Lung (tissue), 12 donors: ENCODE data around the gene CNGA3. TPM values are rescaled to one million over a fixed set of nuclear protein-coding genes. Genes with fewer than 3 reads are reported as not detected.
"Not testable (repeated sequence)": the region's sequence is repeated elsewhere in the genome, so short reads cannot be mapped to it uniquely, and the experiment has no call there.

ENCODE experiments used
- ATAC-seq: fragments of 200-7000 bp; cut with Tn5 transposase; one replicate; pipeline ENCODE4 v1.9.1; 2020; ENCODE audit warnings: moderate number of reproducible peaks; ENCODE audit not compliant: insufficient read depth, low FRiP score
- DNase-seq, 3 donors: peaks; one replicate each; pipeline ENCODE4 v3.0.0-alpha.2; 2013 to 2017
- H3K27ac ChIP-seq, 2 donors: one replicate each; pipeline ENCODE4 v1.5.1; 2013; ENCODE audit warnings: mild to moderate bottlenecking in 2 of 2, moderate library complexity in 2 of 2, control low read depth in 1 of 2, inconsistent platforms in 1 of 2, low read depth in 1 of 2, low read length in 1 of 2
- H3K27me3 ChIP-seq, 3 donors: one replicate each; pipeline ENCODE4 v1.5.1; 2013; ENCODE audit warnings: low read length in 2 of 3; ENCODE audit not compliant: control insufficient read depth in 3 of 3, insufficient read depth in 3 of 3
- H3K36me3 ChIP-seq, 4 donors: one replicate each; pipeline ENCODE4 v1.5.1; 2013; ENCODE audit warnings: low read length in 4 of 4, mild to moderate bottlenecking in 1 of 4, moderate library complexity in 1 of 4; ENCODE audit not compliant: control insufficient read depth in 4 of 4, insufficient read depth in 4 of 4
- H3K4me1 ChIP-seq, 5 donors: one replicate each; pipeline ENCODE4 v1.5.1; 2013; ENCODE audit warnings: low read length in 5 of 5, mild to moderate bottlenecking in 2 of 5, moderate library complexity in 1 of 5; ENCODE audit not compliant: control insufficient read depth in 5 of 5, insufficient read depth in 5 of 5
- H3K4me3 ChIP-seq: one replicate; pipeline ENCODE4 v1.5.1; 2013; ENCODE audit warnings: mild to moderate bottlenecking, control low read depth, moderate library complexity
- H3K9ac ChIP-seq, 2 donors: one replicate each; pipeline ENCODE4 v1.5.1; 2013; ENCODE audit warnings: low read length in 2 of 2, control low read depth in 1 of 2; ENCODE audit not compliant: insufficient read depth in 1 of 2
- H3K9me3 ChIP-seq, 4 donors: one replicate each; pipeline ENCODE4 v1.5.1; 2013; ENCODE audit warnings: low read length in 3 of 4, mild to moderate bottlenecking in 1 of 4, moderate library complexity in 1 of 4; ENCODE audit not compliant: control insufficient read depth in 4 of 4, insufficient read depth in 3 of 4
- CTCF ChIP-seq: IDR thresholded peaks from 2 replicates; pipeline ENCODE4 v1.5.1; 2012; ENCODE audit warnings: mild to moderate bottlenecking; ENCODE audit errors: control extremely low read depth, extremely low read depth
- WGBS, 2 donors: extraction: QIAGEN DNeasy Blood & Tissue Kit; methylation state at CpG; one replicate each; pipeline ENCODE4 v1.1.7; 2013; 5-methylcytosine and 5-hydroxymethylcytosine counted together
- polyA plus RNA-seq, 2 donors: library from polyadenylated mRNA; stranded (reverse); fragments of 200-250 nt; gene quantifications; one replicate each; pipeline ENCODE4 v1.2.1, GENCODE V29; 2013
- total RNA-seq, 2 donors: library from RNA; depleted of rRNA in 1 of 2; stranded (reverse); fragments of >200 nt in 1 of 2; gene quantifications; one replicate each; pipeline ENCODE4 v1.2.1, GENCODE V29; 2014 to 2021
- donor health status: control.
- donor health status: control.
- donor health status: Bipolar disorder and iron deficiency.
- donor health status: healthy.
- donor health status: DM: yes; HTN: yes; CAD: no.

CNGA3 gene
- total and polyA plus RNA-seq, 4 donors: 0.06 to 0.40 (median 0.18) TPM

GRCh38 chr2:98405301-98405700, 59.0 kb downstream of the CNGA3 start:
- H3K27me3 ChIP-seq: peaks cover 0 to 3% (median 2%) of the 10 kb centered on the region in 3 donors
- H3K9me3 ChIP-seq: no peaks in the 10 kb centered on the region
- no peak overlapping the region for H3K27ac ChIP-seq
- ATAC-seq (no peak), DNase-seq (no peak)
- H3K4me1 ChIP-seq: peaks cover 0 to 3% (median 0%) of the 10 kb centered on the region in 5 donors
- TF ChIP-seq CTCF: no peak
- no peak overlapping the region for H3K4me3 ChIP-seq
- H3K36me3 ChIP-seq: no peaks in the 10 kb centered on the region
- no peak overlapping the region for H3K9ac ChIP-seq
- WGBS, 2 donors: 87 to 88% methylated on average over 2 of the region's 2 CpGs

GRCh38 chr2:98408155-98408554, 61.9 kb downstream of the CNGA3 start:
- Histone ChIP-seq H3K36me3 (no peaks in the 10 kb centered on the region), H3K27ac (no peak overlapping the region), H3K27me3 (peaks cover 0 to 2% (median 0%) of the 10 kb centered on the region in 3 donors), H3K4me3 (no peak overlapping the region), H3K4me1 (peaks cover 0 to 1% (median 0%) of the 10 kb centered on the region in 5 donors), H3K9me3 (no peaks in the 10 kb centered on the region), H3K9ac (no peak overlapping the region)
- no peak for TF ChIP-seq CTCF
- ATAC-seq (no peak), DNase-seq (no peak)
- 82 to 87% methylated on average over 5 of the region's 5 CpGs for WGBS, 2 donors

- Histone ChIP-seq H3K4me3 (no peak overlapping the region), H3K27ac (no peak overlapping the region), H3K36me3 (no peaks in the 10 kb centered on the region), H3K4me1 (no peaks in the 10 kb centered on the region), H3K27me3 (peaks cover 0 to 2% (median 0%) of the 10 kb centered on the region in 3 donors), H3K9me3 (peaks cover 0 to 3% (median 0%) of the 10 kb centered on the region in 4 donors), H3K9ac (no peak overlapping the region)
- WGBS, 2 donors: 27 to 31% methylated on average over 5 of the region's 5 CpGs
- DNase-seq: peak in 2 of 3 donors; percentile 60 to 61
- ATAC-seq: peak; percentile 58
- TF ChIP-seq CTCF: peak; percentile 68
Observed at GRCh38 chr2:98412751-98413458, 66.6 kb downstream of the CNGA3 start.

GRCh38 chr2:98414246-98414645, 68.0 kb downstream of the CNGA3 start:
- not testable (repeated sequence) for H3K27ac ChIP-seq, DNase-seq, H3K4me3 ChIP-seq, H3K4me1 ChIP-seq, H3K27me3 ChIP-seq, H3K36me3 ChIP-seq, H3K9ac ChIP-seq, ATAC-seq, H3K9me3 ChIP-seq
- 73 to 89% methylated on average over 7 of the region's 7 CpGs for WGBS, 2 donors

GRCh38 chr2:98415719-98416248, 69.5 kb downstream of the CNGA3 start:
- H3K27ac ChIP-seq, H3K9ac ChIP-seq, H3K9me3 ChIP-seq, H3K36me3 ChIP-seq, H3K4me3 ChIP-seq, H3K27me3 ChIP-seq, H3K4me1 ChIP-seq, DNase-seq, ATAC-seq: not testable (repeated sequence)
- WGBS, 2 donors: 87 to 94% methylated on average over 9 of the region's 9 CpGs
